HG03103 (cell line): ENCODE data around the gene TMEM140.
"Not testable (repeated sequence)": the region's sequence is repeated elsewhere in the genome, so short reads cannot be mapped to it uniquely, and the experiment has no call there.

ENCODE experiments used
- ATAC-seq: cut with Tn5 transposase; IDR thresholded peaks from one replicate; pipeline ENCODE4 v1.9.1; 2021; ENCODE audit warnings: low read depth; ENCODE audit not compliant: unreplicated experiment

The TMEM140 gene

GRCh38 chr7:135211946-135212685 is 64.2 kb downstream of the TMEM140 start:
- ATAC-seq = not testable (repeated sequence)

- no peak for ATAC-seq
Measured at GRCh38 chr7:135213831-135214230, 66.0 kb downstream of the TMEM140 start.

GRCh38 chr7:135215180-135215579 is 67.3 kb downstream of the TMEM140 start:
- ATAC-seq = no peak

- ATAC-seq = no peak
Measured at GRCh38 chr7:135215698-135216097, 67.8 kb downstream of the TMEM140 start.
